HG02973 (cell line): ENCODE data around the gene ADPRH.

Experiments
- ATAC-seq: cut with Tn5 transposase; IDR thresholded peaks from one replicate; pipeline ENCODE4 v1.9.1; 2021; ENCODE audit warnings: moderate library complexity; ENCODE audit not compliant: unreplicated experiment

The ADPRH gene

DNA sequence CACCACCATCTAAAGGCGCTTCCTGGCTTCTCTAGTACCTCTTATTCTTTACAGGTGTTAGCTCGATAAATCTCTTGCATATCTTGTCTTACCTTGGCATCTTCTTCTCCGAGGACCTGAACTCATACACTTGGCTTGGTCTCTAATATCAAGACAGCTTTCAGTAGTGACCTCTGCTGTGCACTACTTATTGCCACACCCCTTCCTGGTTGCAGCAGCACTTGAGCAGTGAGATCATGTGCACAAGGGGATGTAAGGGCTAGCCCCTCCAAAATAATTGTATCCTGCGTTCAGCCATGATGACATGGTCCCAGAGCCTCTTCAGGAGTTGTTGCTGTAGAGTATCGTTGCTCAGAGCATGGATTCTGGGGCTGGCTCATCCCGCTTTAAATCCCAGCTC, 17.1 kb downstream of the ADPRH start:
- ATAC-seq: no peak

DNA sequence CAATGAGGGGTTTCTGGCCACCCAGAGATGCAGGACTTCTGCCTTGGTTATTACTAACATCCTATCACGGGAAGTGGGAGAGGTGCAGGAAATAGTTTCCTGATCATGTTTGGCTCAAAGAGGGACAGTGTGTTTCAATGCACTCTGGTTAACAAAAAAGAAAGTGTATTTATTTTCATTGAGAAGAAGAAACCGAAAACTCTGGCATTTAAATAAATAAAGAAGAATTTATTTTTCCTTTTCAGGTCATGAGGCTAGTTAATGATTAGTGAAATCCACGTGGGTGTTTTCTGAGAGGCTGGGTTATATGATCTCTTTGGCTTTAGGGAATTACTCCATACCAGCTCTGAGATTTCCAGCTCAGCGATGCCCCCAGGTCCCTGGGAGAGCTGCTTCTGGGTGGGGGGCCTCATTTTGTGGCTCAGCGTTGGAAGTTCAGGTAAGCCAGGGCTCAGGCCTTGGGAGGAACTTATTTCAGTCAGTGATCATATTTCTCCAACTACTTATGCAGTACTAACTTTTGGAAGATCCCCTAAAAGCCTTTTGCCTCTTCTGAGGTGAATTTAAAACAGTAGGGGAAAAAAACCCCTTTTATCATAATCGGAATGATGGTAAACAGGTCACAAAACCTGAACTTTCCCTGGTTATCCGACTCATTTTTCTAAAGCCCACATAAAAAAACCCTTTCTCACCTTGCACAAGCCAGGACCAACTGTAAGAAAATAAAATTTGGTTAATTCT, 18.4 kb downstream of the ADPRH start, which contains the start of gene PLA1A:
Gene PLA1A, plus strand, starts transcription at position 338 of the 741 bp plus-strand sequence. Its CDS starts 29 bp downstream, at position 367.
- ATAC-seq: no peak

DNA sequence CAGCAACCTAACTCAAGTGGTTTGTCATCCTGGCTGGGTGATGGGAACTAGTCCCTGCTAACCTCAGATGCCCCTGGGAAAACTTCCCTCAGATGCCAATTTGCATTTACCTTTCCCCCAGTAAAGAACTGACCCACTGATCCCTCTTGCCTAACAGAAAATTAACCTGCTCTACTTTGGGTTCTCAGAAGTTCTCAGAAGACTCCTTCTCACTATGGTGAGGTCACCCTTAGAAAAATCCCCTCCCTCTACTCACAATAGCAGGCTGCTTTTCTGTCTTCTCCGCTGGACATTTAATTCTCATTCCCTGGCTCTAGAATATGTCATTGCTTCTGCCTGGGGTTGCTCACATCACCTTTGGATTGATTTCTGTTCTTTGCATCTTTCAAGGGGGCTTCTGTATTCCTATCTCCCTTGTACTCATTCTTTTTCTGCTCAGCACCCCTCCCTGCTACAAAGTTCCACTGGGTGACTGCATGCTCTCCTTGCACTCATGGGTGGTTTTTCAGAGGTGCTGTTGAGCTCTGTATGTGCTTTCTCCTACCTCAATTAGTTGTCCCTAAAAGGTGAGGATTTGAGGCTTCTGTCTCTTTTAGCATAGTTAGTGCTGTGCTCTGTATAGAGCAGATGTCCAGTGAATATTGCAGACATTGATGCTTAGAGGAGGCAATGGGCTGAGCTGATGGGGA, 19.3 kb downstream of the ADPRH start:
- peak; percentile 41 for ATAC-seq

DNA sequence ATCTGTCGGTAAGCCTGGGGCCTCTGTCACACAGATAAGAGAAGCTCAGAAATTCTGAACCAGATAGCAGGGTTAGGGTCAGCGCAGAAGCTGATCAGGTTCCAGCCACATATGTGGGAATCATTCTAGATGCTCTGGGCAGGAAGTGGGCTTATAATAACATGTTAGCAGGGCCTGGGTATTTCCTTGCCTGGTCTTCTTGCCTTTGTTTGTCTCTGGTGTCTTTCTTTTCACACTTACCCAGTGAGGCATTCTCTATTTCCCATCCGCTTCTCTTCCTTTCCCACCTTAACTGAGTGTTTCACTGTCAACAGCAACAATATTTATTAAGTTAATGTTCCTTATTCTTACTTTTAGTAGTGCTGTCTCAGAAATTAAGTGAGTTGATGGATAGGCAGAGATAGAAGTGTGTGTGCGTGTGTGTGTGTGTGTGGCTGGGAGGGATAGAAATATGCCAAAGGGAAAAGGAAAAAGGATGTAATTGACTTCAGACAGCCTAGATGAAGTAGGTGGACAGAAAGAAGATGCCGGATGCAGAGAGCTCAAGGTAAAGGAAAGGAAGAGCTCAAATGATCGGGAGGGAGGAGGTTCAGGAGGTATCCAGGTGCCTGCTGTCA, 20.4 kb downstream of the ADPRH start:
- ATAC-seq: no peak

DNA sequence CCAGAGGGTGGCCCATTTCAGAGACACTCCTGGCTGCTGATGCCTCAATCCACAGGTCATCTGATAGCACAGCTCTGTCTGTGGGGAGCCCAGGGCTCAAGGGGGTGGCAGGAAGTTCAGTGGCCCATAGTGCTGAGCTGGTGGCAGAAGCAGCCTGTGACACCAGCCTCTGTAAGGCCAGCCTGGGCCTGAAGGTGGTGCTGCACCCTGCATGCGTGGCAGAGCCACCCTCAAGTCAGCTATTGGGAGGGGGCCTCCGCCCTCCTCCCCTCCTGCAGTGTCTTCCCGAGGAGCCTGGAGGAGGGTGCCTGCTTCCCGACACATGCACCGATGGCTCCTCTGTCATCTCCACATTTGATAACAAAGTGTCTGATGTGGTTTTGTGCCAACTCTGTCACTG, 21.4 kb downstream of the ADPRH start:
- ATAC-seq: peak; percentile 47

DNA sequence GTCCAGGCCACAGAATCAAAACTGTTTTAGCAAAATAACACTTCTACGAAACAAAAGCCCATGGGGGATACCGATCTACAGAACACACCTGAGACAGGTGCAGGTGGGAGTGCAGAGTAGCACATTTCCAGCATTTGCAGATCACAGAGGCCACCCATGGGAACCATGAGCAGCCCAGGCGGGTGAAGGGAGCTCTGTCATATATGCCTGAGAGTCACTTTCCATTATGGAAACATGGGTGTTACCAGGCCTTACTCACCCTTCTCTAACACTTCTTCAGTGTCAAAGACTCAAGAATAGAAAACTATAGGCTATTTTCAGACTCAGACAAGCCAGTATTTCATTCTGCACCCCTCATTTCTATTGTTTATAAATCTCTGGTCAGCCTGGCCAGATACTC, 21.9 kb downstream of the ADPRH start:
- no peak for ATAC-seq

DNA sequence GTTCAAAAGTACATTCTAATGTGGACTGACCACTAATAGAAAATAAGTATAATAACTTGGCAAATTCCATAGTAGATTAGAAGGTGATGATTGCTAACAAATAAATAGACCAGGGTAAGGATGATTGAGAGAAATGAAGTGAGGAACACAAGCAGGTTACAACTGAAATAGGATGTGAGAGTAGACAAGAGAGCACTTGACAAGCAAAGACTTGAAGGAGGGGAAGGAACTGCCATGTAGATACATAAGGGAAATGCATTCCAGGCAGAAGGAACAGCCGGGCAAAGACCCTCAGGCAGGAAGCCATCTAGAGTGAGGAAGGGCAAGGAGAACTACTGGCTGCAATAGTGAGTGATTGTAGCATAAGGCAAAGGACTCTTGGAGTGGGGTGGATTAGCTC, 23.4 kb downstream of the ADPRH start:
- no peak for ATAC-seq

DNA sequence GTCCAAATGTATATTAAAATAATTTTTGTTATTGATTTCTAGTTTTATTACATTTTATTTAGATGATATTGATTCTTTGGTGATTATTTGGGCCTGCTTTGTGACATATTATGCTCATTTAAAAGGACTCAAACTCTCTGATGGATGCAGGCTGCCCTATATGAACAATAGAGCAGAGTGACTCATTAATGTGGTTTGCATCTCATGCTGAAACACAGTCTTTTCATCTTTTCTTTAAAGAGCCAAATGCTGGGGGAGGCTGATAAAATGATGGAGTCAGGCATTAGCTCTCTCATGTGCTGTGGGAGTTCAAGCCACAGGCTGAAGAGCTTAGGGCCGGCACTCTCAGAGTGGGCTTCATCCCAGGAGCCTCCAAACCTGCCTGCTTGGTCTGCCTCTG, 25.6 kb downstream of the ADPRH start:
- ATAC-seq: no peak

DNA sequence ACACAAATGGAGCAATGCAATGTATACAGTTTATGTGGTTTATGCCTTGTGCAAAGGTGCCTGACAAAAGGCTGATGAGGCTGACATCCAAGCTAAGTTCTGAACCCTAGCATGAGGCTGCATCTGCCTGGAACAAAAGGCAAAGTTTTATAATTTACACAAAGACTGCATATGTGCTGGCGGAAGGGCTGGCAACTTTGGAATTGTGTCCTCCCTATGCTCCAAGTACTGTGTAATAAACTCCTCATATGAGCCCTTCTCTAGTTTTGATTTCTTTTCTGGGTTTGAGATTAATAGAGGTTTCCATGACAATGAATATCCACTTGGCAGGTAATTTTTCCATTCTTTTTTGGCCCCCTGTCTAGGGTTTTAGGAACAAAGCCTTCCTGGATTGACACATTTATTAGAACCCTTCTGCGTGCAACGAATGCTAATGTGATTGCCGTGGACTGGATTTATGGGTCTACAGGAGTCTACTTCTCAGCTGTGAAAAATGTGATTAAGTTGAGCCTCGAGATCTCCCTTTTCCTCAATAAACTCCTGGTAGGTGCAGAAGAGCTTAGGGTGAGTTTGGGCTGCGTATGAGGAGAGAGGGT, 29.2 kb downstream of the ADPRH start:
- no peak for ATAC-seq

DNA sequence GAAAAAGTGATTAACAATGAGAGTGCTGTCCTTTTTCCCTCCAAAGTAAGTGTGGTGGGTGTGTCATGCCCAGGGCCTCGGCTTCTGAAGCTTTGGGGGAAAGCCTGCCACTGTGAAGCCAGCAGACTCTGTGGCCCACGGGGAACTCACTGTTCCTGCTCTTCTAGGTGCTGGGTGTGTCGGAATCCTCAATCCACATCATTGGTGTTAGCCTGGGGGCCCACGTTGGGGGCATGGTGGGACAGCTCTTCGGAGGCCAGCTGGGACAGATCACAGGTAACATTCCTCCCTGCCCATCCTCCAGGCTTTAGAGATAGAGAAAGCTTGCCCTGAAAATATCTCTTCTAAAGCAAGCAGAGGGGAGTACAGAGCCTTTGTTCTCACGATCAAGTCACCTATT, 30.0 kb downstream of the ADPRH start:
- ATAC-seq: no peak

DNA sequence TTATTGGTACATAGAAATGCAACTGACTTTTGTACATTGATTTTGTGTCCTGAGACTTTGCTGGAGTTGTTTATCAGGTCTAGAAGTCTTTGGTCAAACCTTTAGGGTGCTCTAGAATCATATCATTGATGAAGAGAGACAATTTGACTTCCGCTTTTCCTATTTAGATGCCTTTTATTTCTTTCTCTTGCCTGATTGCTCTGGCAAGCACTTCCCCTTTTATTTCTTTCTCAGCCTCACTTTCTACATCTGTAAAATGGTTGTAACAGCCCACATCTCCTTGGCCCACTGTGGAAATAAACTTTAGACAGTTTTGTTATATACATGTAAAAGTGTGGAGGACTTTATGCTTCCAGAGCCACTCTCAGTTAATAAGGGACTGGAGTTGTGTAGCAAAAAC, 32.4 kb downstream of the ADPRH start:
- ATAC-seq: no peak

DNA sequence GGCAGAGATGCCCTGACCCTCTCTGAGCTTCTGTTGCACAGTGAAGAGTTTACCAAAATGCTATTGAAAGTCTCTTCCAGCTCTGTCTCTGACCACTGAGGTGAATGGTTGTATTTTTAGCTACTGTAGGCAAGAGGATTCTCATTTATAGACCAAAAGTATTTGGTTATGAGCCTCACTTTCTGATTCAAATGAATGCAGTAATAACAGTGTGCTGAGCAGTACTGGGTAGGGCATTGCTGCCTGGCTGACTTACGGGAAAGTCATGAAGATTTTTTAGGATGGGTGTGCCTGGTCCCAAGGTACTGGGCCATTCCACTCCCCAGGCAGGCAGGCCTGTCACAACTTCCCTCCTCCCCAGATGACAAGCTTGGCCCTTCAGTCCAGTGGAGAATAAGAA, 33.9 kb downstream of the ADPRH start:
- no peak for ATAC-seq

DNA sequence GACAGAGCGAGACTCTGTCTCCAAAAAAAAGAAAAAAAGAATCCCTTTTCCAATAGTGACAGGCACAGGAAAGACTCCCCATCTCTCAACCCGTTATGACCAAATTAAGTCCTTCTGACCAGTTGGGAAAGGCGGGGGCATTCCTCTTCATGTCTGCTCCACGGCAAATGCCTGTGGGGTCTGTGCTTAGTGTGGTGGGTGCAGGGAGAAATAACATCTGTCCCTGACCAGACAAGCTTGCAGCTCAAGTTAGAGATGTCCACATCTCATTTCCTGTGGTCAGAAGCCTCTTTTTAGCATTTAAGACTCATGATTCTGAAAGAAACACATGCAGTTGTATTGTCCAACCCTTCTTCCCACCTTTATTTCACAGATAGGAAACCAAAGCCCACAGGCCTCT, 34.6 kb downstream of the ADPRH start:
- no peak for ATAC-seq

DNA sequence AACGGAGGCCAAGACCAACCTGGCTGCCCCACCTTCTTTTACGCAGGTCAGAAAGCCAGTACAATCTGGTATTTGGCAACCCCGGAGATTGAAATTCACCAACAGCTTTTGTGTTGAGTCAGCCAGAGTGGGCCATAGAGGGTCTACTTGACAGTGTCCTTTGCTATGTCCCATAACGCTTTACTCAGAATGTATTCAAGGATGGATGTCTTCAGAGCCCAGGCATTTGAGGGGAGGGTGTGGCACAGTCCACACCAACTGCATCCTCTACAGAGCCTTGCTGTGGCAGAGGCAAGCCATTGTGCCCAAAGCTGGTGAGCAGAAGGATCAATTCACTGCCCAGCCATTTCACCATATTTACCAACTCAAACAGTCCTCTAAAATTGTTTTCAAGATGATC, 36.8 kb downstream of the ADPRH start:
- ATAC-seq: no peak

DNA sequence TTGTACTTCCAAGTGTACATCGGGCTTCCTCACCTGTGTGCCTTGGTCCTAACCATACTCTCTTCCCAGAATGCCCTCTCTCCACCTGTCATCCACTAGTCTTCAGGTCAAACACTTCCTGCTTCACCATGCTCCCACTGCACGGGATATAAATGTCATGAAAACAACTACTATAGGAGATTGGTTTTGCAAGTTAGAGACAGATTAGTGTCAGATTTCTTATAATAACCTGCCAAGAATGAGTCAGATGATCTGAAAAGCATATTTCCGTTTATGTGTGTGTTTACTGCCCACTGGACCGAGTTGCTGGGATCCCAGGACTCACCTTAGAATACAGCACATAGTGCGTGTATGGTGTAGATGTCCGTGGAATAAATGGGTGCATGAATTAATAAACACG, 39.8 kb downstream of the ADPRH start:
- ATAC-seq: no peak

DNA sequence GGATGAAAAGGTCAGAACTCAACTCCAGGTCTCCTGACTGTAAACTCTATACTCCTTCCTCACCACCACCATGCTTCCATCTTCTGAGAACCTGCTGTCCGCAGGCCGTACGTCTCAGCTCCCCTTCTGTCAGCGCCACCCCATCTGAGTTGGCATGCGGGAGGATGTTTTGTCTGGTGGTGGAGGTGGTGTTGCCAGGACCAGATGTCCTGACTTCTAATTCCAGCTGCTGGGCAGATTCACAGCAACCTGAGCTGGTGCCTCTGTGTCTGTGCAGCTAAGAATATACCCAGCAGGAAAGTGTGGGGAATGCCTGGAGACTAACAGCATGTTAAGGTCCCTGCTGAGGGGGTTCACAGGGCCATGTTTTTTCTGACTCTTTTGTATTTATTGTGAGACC, 41.6 kb downstream of the ADPRH start:
- ATAC-seq: no peak

DNA sequence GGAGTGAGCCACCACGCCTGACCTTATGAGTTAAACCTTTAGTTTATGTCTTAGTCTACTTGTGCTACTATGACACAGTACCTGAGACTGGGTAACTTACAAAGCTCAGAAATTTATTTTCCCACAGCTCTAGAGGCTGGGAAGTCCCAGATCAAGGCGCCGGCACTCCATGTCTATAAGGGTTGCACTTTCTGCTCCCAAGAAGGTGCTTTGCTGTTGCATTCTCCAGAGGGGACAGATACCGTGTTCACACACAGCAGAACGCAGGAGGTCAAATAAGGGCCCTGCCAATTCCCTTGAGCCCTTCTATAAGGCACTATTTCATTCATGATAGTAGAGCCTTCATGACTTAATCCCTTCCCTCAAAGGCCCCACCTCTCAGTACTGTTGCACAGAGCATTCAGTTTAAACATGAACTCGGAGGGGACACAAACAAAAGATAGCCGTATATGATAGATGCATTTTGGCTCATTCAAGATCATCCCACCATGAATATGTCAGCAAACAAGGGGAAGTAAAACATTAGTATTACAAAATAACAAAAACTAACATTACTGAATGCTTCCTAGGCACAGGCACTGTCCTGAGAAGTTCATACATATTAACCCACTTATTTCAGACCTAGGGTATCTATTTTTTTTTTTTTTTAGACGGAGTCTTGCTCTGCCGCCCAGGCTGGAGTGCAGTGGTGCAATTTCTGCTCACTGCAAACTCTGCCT, 44.9 kb downstream of the ADPRH start:
- ATAC-seq: no peak

DNA sequence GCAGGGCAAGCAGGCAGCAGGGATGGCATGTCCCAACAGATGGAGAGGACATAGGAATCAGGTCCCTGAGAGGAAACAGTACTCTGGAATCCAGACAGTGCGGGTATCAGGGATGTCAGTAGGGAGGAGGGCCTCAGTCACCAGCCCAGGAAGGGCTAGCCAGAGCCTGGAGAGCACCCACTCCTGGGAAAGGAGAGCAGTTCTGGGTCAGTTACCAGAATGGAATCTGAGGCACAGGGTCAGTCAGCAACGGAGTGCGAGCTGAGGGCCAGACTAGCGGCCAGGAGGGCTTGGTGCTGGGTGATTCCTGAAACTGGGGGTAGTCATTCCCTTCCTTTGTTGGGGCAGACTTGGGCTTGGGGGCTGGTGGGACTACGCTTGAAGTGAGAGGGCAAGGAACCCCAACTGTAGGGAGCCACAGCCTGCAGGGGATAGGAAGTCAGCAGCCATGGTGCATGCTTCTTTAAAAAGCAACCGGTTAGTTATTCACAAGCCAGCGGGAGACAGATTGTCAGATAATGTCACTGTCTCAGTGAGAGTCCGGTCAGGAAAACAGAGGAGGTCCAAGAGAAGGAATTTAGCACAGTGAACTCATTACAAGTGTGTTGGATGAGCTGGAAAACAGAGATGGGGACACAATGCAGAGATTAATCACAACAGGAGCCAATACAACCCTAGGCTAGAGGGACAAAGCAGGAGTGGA, 46.3 kb downstream of the ADPRH start:
- no peak for ATAC-seq

DNA sequence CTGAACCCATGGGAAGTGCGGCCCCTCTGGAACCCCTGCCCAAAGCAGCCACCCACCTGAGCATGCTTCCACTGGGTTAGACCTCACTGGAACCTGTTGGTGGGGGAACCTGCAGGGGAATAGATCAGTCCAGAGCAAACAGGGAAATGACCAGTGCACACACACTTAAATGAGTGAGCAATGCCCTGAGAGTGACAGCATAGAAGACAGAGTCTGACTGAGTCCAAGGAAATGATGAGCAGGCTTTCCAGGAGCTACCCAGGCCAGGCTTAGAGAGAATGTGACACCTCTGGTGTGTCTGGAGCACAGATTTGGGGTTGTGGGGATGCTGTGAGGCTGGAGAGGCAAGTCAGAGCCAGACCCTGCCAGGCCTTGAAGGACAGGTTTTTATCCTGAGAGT, 46.9 kb downstream of the ADPRH start:
- ATAC-seq: no peak

DNA sequence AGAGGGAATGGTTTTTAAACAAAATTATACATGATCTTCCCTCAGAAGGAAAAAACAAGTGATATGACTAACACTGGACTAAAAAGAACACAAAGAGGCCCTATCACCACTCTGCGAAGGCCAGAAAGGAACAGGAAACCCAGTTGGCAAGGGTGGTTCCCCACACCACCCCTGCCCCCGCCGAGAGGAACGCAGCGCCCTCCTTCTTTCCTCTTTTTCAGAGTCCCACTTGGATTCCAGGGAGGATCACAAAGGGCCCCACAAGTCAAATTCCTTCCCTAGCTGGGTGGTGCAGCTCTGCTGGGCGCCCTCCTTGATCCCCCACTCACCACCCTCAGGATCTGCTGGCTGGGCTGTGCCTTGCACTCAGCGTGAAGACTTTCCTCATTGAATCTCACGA, 48.2 kb downstream of the ADPRH start:
- no peak for ATAC-seq

DNA sequence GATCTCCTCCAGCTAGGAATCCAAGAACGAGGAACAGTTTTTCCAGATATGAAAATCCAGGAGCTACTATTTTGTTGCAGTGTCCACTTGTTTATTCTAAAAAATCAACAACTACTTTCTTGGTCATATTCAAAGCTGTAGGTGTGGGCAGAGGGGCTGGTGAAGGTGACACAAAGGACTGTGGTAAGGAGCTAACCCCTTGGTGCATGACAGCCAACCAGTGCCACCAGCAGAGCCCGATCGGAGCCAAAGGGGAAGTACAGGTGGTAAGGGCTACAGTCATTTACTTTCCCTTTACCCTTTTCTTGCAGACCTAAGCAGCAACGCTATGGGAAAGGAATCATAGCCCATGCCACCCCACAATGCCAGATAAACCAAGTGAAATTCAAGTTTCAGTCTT, 49.1 kb downstream of the ADPRH start:
- ATAC-seq: peak; percentile 50
